Measurements from ENCODE around the gene GZF1. TPM values are rescaled to one million over a fixed set of nuclear protein-coding genes. Genes with fewer than 3 reads are reported as not detected.

GZF1 gene
- total RNA-seq, 1 donor: 14.5 TPM

- H3K9me3 ChIP-seq (ENCODE audit: low read depth, low read length): no peaks in the 10 kb centered on the region
- DNase-seq (ENCODE audit: insufficient read length, low spot score, missing footprints): no peak
- H3K79me2 ChIP-seq (ENCODE audit: insufficient read depth, low read length): peaks cover 48% of the 10 kb centered on the region
- no peak overlapping the region for H3K4me3 ChIP-seq (ENCODE audit: insufficient read depth, low read length)
- no peak overlapping the region for H3K4me2 ChIP-seq (ENCODE audit: insufficient read depth, low read length)
- no peak overlapping the region for H2AFZ ChIP-seq (ENCODE audit: low read length)
- H3K36me3 ChIP-seq (ENCODE audit: insufficient read depth, low read length): peaks cover 41% of the 10 kb centered on the region
- peaks cover 18% of the 10 kb centered on the region for H3K4me1 ChIP-seq (ENCODE audit: insufficient read depth, low read length)
- no peaks in the 10 kb centered on the region for H3K27me3 ChIP-seq (ENCODE audit: insufficient read depth, low read length)
- H3K27ac ChIP-seq (ENCODE audit: low read depth, low read length): no peak overlapping the region
- no peak for TF ChIP-seq CTCF (IDR thresholded peaks at IDR 0.05; ENCODE audit: extremely low read depth, low read depth, low read length)
- peaks cover 9% of the 10 kb centered on the region for H4K20me1 ChIP-seq (ENCODE audit: insufficient read depth, low read length)
Observed at GRCh38 chr20:23393996-23394775, 32.2 kb downstream of the GZF1 start.

- H3K27ac ChIP-seq (ENCODE audit: low read depth, low read length): peak overlapping the region; percentile 54
- H4K20me1 ChIP-seq (ENCODE audit: insufficient read depth, low read length): peaks cover 11% of the 10 kb centered on the region
- H3K79me2 ChIP-seq (ENCODE audit: insufficient read depth, low read length): peaks cover 49% of the 10 kb centered on the region
Observed at GRCh38 chr20:23396950-23397627, 35.1 kb downstream of the GZF1 start.

GRCh38 chr20:23397961-23398360, 36.0 kb downstream of the GZF1 start:
- DNase-seq (ENCODE audit: insufficient read length, low spot score, missing footprints): no peak
- no peaks in the 10 kb centered on the region for H3K27me3 ChIP-seq (ENCODE audit: insufficient read depth, low read length)
- H3K27ac ChIP-seq (ENCODE audit: low read depth, low read length): peak overlapping the region; percentile 54
- H3K4me1 ChIP-seq (ENCODE audit: insufficient read depth, low read length): peaks cover 32% of the 10 kb centered on the region
- peaks cover 57% of the 10 kb centered on the region for H3K79me2 ChIP-seq (ENCODE audit: insufficient read depth, low read length)
- no peak overlapping the region for H2AFZ ChIP-seq (ENCODE audit: low read length)
- H3K4me3 ChIP-seq (ENCODE audit: insufficient read depth, low read length): no peak overlapping the region
- no peak for TF ChIP-seq CTCF (IDR thresholded peaks at IDR 0.05; ENCODE audit: extremely low read depth, low read depth, low read length)
- H3K9me3 ChIP-seq (ENCODE audit: low read depth, low read length): no peaks in the 10 kb centered on the region
- H3K4me2 ChIP-seq (ENCODE audit: insufficient read depth, low read length): no peak overlapping the region
- peaks cover 11% of the 10 kb centered on the region for H4K20me1 ChIP-seq (ENCODE audit: insufficient read depth, low read length)
- peaks cover 25% of the 10 kb centered on the region for H3K36me3 ChIP-seq (ENCODE audit: insufficient read depth, low read length)

More at GRCh38 chr20:23396950-23397627, 35.1 kb downstream of the GZF1 start:
- no peak overlapping the region for H2AFZ ChIP-seq (ENCODE audit: low read length)
- no peaks in the 10 kb centered on the region for H3K27me3 ChIP-seq (ENCODE audit: insufficient read depth, low read length)
- DNase-seq (ENCODE audit: insufficient read length, low spot score, missing footprints): no peak
- H3K4me2 ChIP-seq (ENCODE audit: insufficient read depth, low read length): no peak overlapping the region
- peaks cover 34% of the 10 kb centered on the region for H3K36me3 ChIP-seq (ENCODE audit: insufficient read depth, low read length)
- no peak overlapping the region for H3K4me3 ChIP-seq (ENCODE audit: insufficient read depth, low read length)
- H3K9me3 ChIP-seq (ENCODE audit: low read depth, low read length): no peaks in the 10 kb centered on the region
- peaks cover 32% of the 10 kb centered on the region for H3K4me1 ChIP-seq (ENCODE audit: insufficient read depth, low read length)
- TF ChIP-seq CTCF (IDR thresholded peaks at IDR 0.05; ENCODE audit: extremely low read depth, low read depth, low read length): no peak
